22Rv1 (cell line): ENCODE data around the gene TSPAN9.

Source experiments
- ZFX ChIP-seq: fragments of 450-650 bp; IDR thresholded peaks from 2 replicates; pipeline ENCODE4 v1.6.1; 2017; ENCODE audit warnings: antibody characterized with exemption, borderline replicate concordance
- TF ChIP-seq, protein P1 (sequence below): fragments of 450-650 bp; IDR thresholded peaks from 2 replicates; pipeline ENCODE4 v1.5.1; 2017; ENCODE audit warnings: mild to moderate bottlenecking

GRCh38 chr12:3172124-3173007 is 95.2 kb downstream of the TSPAN9 start:
- TF ChIP-seq, protein P1, sequence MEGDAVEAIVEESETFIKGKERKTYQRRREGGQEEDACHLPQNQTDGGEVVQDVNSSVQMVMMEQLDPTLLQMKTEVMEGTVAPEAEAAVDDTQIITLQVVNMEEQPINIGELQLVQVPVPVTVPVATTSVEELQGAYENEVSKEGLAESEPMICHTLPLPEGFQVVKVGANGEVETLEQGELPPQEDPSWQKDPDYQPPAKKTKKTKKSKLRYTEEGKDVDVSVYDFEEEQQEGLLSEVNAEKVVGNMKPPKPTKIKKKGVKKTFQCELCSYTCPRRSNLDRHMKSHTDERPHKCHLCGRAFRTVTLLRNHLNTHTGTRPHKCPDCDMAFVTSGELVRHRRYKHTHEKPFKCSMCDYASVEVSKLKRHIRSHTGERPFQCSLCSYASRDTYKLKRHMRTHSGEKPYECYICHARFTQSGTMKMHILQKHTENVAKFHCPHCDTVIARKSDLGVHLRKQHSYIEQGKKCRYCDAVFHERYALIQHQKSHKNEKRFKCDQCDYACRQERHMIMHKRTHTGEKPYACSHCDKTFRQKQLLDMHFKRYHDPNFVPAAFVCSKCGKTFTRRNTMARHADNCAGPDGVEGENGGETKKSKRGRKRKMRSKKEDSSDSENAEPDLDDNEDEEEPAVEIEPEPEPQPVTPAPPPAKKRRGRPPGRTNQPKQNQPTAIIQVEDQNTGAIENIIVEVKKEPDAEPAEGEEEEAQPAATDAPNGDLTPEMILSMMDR: no peak
- TF ChIP-seq ZFX: no peak
